Measurements from ENCODE around the gene LAMC3. TPM values are rescaled to one million over a fixed set of nuclear protein-coding genes. Genes with fewer than 3 reads are reported as not detected.

The LAMC3 gene
- total RNA-seq, 6 donors from 2014 or later = 6.7 to 56.0 (median 19.5) TPM

DNA sequence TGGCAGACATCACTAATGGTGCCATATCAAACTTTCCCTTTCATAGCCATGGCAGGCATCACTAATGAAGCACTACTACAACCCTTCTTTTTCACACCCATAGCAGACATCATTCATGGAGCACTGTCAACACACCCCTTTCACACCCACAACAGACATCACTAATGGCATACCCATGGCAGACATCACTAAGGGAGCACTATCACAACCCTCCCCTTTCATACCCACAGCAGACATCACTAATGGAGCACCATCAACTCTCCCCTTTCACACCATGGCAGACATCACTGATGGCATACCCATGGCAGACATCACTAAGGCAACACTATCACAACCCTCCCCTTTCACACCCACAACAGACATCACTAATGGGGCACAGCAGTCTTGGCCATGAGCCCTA is 33.7 kb downstream of the LAMC3 start:
- no peak for ATAC-seq (ENCODE audit: low FRiP score in 2 of 2)
- H3K27ac ChIP-seq = no peak overlapping the region
- no peak overlapping the region for H3K4me3 ChIP-seq

DNA sequence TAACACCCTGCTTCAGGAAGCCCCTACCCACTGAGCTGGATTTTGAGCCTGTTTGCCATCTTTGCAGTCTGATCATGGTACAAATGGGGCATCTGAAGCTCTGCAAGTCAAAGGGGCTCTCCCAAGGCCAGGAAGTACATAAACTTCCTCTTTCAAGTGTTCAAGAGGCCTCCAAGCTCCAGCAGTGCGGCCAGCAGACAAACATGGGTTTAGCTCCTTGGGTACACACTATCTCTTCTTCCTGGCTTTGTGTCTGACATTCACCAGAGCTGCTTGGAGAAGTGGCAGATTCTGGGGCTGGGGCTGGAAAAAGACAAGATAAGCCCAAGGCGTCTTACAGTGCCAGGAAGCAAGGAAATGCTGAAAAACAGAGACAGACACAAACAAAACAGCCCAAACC is 34.1 kb downstream of the LAMC3 start:
- WGBS, 2 donors = 28 to 32% methylated on average over 2 of the region's 2 CpGs
- Histone ChIP-seq H3K9me3 (no peaks in the 10 kb centered on the region), H3K36me3 (no peaks in the 10 kb centered on the region), H3K27me3 (no peaks in the 10 kb centered on the region), H3K4me3 (no peak overlapping the region), H3K27ac (no peak overlapping the region), H3K4me1 (peaks cover under 1 to 6% (median 4%) of the 10 kb centered on the region in 4 donors)
- ATAC-seq (ENCODE audit: low FRiP score in 2 of 2) (no peak), DNase-seq (no peak)
- TF ChIP-seq POLR2A (IDR thresholded peaks at IDR 0.05) (no peak), EP300 (IDR thresholded peaks at IDR 0.05) (no peak), POLR2AphosphoS5 (IDR thresholded peaks at IDR 0.05) (no peak)
- TF ChIP-seq, protein P1, sequence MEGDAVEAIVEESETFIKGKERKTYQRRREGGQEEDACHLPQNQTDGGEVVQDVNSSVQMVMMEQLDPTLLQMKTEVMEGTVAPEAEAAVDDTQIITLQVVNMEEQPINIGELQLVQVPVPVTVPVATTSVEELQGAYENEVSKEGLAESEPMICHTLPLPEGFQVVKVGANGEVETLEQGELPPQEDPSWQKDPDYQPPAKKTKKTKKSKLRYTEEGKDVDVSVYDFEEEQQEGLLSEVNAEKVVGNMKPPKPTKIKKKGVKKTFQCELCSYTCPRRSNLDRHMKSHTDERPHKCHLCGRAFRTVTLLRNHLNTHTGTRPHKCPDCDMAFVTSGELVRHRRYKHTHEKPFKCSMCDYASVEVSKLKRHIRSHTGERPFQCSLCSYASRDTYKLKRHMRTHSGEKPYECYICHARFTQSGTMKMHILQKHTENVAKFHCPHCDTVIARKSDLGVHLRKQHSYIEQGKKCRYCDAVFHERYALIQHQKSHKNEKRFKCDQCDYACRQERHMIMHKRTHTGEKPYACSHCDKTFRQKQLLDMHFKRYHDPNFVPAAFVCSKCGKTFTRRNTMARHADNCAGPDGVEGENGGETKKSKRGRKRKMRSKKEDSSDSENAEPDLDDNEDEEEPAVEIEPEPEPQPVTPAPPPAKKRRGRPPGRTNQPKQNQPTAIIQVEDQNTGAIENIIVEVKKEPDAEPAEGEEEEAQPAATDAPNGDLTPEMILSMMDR (IDR thresholded peaks at IDR 0.05) = no peak

More for the DNA sequence above, 33.7 kb downstream of the LAMC3 start:
- TF ChIP-seq, protein P1 (IDR thresholded peaks at IDR 0.05) = no peak
- TF ChIP-seq POLR2AphosphoS5 (IDR thresholded peaks at IDR 0.05) (no peak), POLR2A (IDR thresholded peaks at IDR 0.05) (no peak), EP300 (IDR thresholded peaks at IDR 0.05) (no peak)
- no peaks in the 10 kb centered on the region for H3K36me3 ChIP-seq
- no peaks in the 10 kb centered on the region for H3K27me3 ChIP-seq
- H3K9me3 ChIP-seq = no peaks in the 10 kb centered on the region
- peaks cover 4 to 9% (median 5%) of the 10 kb centered on the region in 4 donors for H3K4me1 ChIP-seq
- DNase-seq = no peak

DNA sequence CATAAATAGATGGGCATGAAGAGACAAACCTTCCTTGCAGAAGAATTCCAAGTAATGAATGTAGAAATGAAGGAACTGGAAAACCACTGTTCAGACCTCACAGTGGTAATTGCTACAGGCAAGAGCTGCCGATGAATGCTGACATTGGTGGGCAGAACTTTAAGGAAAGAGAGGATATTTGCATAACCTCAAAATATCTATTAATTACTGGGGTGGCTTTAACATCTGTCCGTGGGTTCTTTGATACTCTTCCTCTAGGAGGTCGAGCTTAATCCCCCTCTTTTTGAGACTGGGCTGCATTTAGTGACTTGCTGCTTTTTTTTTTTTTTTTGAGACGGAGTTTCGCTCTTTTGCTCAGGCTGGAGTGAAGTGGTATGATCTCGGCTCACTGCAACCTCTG is 34.7 kb downstream of the LAMC3 start:
- Histone ChIP-seq H3K27ac (no peak overlapping the region), H3K27me3 (no peaks in the 10 kb centered on the region), H3K36me3 (no peaks in the 10 kb centered on the region), H3K4me3 (no peak overlapping the region), H3K9me3 (no peaks in the 10 kb centered on the region), H3K4me1 (peaks cover 0 to 6% (median 2%) of the 10 kb centered on the region in 4 donors)
- DNase-seq (no peak), ATAC-seq (ENCODE audit: low FRiP score in 2 of 2) (no peak)
- TF ChIP-seq POLR2AphosphoS5 (IDR thresholded peaks at IDR 0.05) = no peak
- TF ChIP-seq, protein P1 (IDR thresholded peaks at IDR 0.05) = no peak
- no peak for TF ChIP-seq EP300 (IDR thresholded peaks at IDR 0.05)
- TF ChIP-seq POLR2A (IDR thresholded peaks at IDR 0.05) = no peak
- 64 to 65% methylated on average over 6 of the region's 6 CpGs for WGBS, 2 donors

DNA sequence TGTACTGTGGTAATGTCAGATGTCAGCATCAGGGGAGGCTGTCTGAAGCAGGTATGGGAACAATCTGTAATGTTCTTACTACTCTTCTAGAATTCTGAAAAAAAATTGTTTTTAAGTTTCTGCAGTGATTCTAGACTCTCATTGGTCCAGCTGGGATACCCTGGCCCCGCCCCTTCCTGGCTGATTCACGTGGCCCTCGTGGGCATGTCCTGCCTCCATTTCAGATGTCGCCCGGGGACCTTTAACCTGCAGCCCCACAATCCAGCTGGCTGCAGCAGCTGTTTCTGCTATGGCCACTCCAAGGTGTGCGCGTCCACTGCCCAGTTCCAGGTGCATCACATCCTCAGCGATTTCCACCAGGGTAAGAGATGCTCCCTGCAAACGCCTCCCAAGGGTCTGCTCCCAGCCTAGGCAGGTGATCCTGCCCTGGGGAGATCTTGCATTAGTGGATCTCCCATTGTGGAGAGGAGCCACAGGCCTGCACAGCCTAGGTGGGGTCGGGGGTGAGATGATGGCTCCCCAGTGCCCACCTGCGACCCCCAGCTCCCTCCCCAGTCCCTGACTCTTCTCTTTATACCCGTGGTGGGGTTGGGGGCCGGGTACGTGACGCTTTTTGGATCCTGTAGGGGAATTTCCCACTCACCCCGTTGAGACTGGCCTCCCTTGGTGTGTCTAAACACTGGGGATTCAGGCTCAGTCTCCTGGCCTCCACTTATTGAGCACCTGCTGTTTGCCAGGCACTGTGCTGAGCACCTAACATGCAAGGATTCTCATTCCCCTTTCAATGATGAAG is 36.5 kb downstream of the LAMC3 start:
- H3K9me3 ChIP-seq = no peaks in the 10 kb centered on the region
- peaks cover 0 to 6% (median 2%) of the 10 kb centered on the region in 4 donors for H3K4me1 ChIP-seq
- H3K4me3 ChIP-seq = no peak overlapping the region
- no peak overlapping the region for H3K27ac ChIP-seq
- TF ChIP-seq, protein P1 (IDR thresholded peaks at IDR 0.05) = no peak
- TF ChIP-seq POLR2A (IDR thresholded peaks at IDR 0.05) = no peak
- TF ChIP-seq POLR2AphosphoS5 (IDR thresholded peaks at IDR 0.05) = no peak
- no peak for TF ChIP-seq EP300 (IDR thresholded peaks at IDR 0.05)
- 60 to 75% methylated on average over 12 to 16 of the region's 16 CpGs for WGBS, 2 donors
- no peaks in the 10 kb centered on the region for H3K36me3 ChIP-seq
- ATAC-seq (ENCODE audit: low FRiP score in 2 of 2) (no peak), DNase-seq (no peak)
- no peaks in the 10 kb centered on the region for H3K27me3 ChIP-seq

DNA sequence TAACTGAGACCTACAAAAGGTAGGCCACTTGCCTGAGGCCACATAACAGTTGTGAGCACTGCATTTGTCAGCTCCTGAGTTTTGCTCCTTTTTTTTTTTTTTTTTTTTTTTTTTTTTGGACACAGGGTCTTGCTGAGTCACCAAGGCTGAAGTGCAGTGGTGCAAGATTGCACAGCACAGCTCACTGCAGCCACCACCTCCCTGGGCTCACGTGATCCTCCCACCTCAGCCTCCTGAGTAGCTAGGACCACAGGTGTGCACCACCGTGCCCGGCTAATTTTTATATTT is 37.1 kb downstream of the LAMC3 start:
- Histone ChIP-seq H3K4me1 (peaks cover 0 to 6% (median 2%) of the 10 kb centered on the region in 4 donors), H3K27me3 (no peaks in the 10 kb centered on the region), H3K27ac (no peak overlapping the region), H3K36me3 (no peaks in the 10 kb centered on the region), H3K9me3 (no peaks in the 10 kb centered on the region), H3K4me3 (no peak overlapping the region)
- no peak for DNase-seq
- WGBS, 2 donors = 90 to 93% methylated on average over 3 of the region's 3 CpGs
- TF ChIP-seq EP300 (IDR thresholded peaks at IDR 0.05) = no peak
- TF ChIP-seq POLR2A (IDR thresholded peaks at IDR 0.05) = no peak
- TF ChIP-seq, protein P1 (IDR thresholded peaks at IDR 0.05) = no peak
- no peak for ATAC-seq (ENCODE audit: low FRiP score in 2 of 2)

Data from upper lobe of left lung (tissue), 6 donors.